GM19240 (cell line): ENCODE results near the gene KHSRP.

Source experiments
- DNase-seq: peaks from one replicate; pipeline ENCODE4 v3.0.0; 2011; ENCODE audit warnings: low spot score; ENCODE audit not compliant: insufficient read length

The KHSRP gene

GRCh38 chr19:6424195-6424938 lies at the start of gene KHSRP:
KHSRP (minus strand) TSS chr19:6424811; CDS start chr19:6424701, 110 bp downstream.
- DNase-seq = no peak

- DNase-seq = no peak
Observed at GRCh38 chr19:6473647-6474046, 49.0 kb upstream of the KHSRP start.

GRCh38 chr19:6472713-6473112 lies 48.1 kb upstream of the KHSRP start:
- DNase-seq = no peak

GRCh38 chr19:6471076-6471475 lies 46.5 kb upstream of the KHSRP start:
- no peak for DNase-seq

GRCh38 chr19:6470173-6470572 lies 45.6 kb upstream of the KHSRP start:
- DNase-seq = no peak

- no peak for DNase-seq
Observed at GRCh38 chr19:6467384-6467783, 42.8 kb upstream of the KHSRP start.

- DNase-seq = no peak
Observed at GRCh38 chr19:6466526-6467248, 42.1 kb upstream of the KHSRP start.

GRCh38 chr19:6465663-6466062 lies 41.1 kb upstream of the KHSRP start:
- DNase-seq = no peak

GRCh38 chr19:6465006-6465405 lies 40.4 kb upstream of the KHSRP start:
- DNase-seq = no peak

GRCh38 chr19:6464070-6464873 lies 39.7 kb upstream of the KHSRP start, which contains the start of gene CRB3:
CRB3 (plus strand) TSS chr19:6464271; CDS start chr19:6464702, 431 bp downstream.
- no peak for DNase-seq

GRCh38 chr19:6460099-6460884 lies 35.7 kb upstream of the KHSRP start:
- peak; percentile 94 for DNase-seq

GRCh38 chr19:6459262-6460098 lies 34.9 kb upstream of the KHSRP start, which contains the start of gene SLC25A23:
SLC25A23 (minus strand) TSS chr19:6459792; CDS start chr19:6459628, 164 bp downstream.
- peak; percentile 75 for DNase-seq

- no peak for DNase-seq
Observed at GRCh38 chr19:6458695-6459261, 34.2 kb upstream of the KHSRP start.

- no peak for DNase-seq
Observed at GRCh38 chr19:6457958-6458694, 33.5 kb upstream of the KHSRP start.

- DNase-seq = no peak
Observed at GRCh38 chr19:6455924-6456323, 31.3 kb upstream of the KHSRP start.

- no peak for DNase-seq
Observed at GRCh38 chr19:6453951-6454565, 29.4 kb upstream of the KHSRP start.

GRCh38 chr19:6452899-6453298 lies 28.3 kb upstream of the KHSRP start:
- DNase-seq = no peak

- no peak for DNase-seq
Observed at GRCh38 chr19:6452223-6452614, 27.6 kb upstream of the KHSRP start.
